HL-60/S4 treated with phorbol 12-myristate 13-acetate at 8.2 ng/mL for 4 days and 3 days (cell line): ENCODE results near the gene DCAF7.

ENCODE experiments used
- in situ Hi-C: fragments of 300-500 bp; cut with MboI; formaldehyde crosslinking; loops from 2 replicates; pipeline ENCODE4 v1.15.0; 2022; ENCODE audit warnings: low sequenced_read_pairs

DCAF7 gene

DNA sequence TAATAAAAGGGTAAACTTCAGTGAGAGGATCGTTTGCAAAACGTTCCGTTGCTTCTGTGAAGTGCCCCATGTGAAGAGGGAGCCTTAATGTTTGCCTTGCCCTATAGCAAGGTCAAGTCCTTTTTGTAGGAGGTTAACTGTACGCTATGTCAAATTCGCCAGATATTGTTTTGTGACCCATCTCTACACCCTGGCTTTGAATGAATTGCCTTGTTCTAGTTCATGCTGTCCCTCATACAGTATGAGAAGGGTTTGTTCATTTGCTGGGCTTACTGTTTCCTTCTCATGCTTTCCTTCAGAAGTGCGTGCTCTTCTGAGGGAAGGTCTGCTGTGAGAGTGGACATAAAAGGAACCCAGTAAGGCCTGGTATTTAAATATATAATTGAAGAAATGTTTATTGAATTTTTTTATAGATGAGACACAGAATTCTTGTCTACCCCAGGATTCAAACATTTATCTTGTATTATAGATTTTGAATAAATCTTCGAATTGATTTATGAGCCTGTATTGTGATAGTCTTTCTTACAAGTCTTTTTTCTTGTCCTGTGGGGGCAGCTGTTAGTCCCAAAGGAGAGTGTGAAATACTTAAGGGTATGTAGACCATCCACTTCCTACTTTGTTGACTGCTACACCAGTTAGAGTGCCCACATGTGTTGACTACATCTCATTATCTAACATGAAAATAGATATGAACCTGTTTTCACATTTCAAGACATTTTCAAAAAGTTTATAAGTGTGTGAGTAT, 73.7 kb downstream of the DCAF7 start:
- in situ Hi-C loops: no loop called here

DNA sequence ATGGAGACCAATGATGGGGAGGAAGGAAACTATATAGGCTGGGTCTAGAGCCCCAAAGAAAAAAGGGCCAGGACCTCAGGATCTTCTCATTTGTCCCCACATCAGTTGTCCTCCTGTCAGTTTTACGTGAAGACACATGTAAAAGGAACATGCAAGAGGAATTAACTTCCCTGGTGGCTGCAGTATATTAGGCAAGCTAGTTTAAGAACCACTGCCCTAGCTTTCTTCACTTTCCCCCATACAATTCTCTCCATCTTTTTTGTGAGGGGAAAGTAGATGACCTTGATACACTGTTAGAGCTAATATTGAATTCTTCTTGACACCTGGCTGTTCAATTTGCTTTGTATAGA, 74.2 kb downstream of the DCAF7 start:
- in situ Hi-C loops: no loop called here

DNA sequence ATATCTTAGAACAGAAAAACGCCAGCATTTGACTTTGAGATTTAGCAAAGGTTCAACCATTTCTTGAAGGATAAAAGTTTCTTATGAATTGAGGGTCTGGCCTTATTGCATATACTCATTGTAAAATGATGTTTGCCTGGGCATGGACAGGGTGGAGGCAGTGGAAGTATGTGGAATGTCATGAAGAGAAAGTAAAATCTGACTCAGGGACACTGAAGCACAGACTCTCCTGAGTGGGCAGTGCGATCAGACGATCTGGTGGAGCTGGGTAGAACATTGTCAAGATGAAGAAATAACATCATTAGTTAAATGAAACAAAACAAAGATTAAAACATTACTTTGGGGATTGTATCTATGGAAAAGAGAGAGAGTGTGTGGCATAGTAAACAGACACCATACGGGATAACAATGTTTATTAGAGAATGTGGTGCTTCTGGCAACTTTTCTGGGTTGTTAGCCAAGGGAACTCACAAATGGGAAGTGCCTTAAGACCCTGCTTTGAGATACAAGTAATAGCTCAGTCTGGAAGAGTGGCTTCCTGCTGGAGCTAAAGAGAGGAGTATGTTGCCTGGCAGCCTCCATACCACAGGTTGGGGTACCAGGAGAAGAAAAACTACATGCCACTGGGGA, 76.4 kb downstream of the DCAF7 start:
- in situ Hi-C loops: no loop called here

DNA sequence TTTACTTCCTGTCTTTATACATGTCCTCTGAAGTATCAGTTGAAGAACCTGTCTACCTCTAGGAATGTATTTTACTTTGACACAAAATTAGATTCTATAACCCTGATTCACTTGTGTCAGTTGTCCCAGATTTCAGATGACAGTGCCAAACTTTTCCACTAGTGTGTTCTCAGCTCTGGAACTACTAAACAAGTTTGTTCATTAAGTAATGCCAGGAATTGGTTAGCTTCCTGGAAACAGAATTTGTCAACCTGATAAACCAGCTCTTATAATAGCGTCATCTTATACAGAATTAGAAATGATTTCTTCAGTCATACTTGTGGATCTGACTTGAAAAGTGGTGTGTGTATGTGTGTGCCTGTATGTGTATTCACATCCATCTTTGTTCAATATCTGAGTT, 79.3 kb downstream of the DCAF7 start:
- in situ Hi-C loops: no loop called here

DNA sequence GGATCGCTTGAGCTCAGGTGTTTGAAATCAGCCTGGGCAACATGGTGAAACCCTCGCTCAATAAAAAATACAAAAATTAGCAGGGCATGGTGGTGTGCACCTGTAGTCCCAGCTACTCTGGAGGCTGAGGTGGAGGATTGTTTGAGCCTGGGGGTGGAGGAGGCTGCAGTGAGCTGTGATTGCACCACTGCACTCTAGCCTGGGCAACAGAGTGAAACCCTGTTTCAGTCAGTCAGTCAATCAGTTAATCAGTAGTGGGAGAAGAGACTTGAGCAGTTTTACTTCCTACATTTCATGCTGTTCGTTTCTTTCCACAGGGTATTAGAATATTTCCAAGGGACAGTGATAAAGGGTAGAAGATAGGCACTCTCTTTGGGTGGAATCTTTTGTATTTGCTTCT, 80.8 kb downstream of the DCAF7 start:
- in situ Hi-C loops: no loop called here

DNA sequence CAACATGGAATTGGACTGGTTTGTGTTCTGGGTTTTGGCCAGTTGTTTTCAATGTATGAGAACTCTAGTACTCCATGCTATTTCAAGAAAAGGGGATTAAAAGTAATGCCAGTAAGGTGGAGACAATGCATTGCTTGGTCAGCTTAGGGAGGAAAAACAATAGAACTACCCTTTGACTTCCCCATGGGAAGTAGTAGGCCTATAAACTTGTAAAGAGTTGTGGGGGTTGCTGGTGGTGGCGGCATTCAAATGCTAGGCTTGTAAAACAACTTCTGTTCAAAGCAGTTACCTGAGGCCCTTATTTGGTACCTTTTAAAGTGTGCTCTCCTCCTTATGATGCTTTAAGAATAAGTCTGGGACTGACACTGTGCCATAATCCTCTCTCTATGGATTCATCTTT, 81.3 kb downstream of the DCAF7 start:
- in situ Hi-C loops: no loop called here

DNA sequence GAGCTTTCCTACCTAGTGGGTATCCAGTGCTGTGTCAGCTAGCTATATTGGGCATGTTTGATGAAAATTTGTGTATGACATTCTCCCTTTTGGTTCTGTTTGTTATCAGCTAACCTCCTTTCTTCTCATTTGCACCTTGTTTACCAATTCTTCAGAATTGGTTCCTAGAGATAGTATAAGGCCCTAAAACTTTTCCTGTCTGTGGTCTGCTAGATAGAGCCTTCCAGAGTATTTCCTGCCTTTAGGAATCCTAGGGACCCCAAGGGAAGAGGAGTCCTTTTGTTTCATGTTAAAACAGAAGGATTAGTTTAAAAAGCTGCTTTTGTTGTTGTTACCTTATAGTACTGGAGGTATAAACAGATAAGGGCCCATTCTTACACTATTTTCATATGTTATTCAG, 83.5 kb downstream of the DCAF7 start:
- in situ Hi-C loops: no loop called here

DNA sequence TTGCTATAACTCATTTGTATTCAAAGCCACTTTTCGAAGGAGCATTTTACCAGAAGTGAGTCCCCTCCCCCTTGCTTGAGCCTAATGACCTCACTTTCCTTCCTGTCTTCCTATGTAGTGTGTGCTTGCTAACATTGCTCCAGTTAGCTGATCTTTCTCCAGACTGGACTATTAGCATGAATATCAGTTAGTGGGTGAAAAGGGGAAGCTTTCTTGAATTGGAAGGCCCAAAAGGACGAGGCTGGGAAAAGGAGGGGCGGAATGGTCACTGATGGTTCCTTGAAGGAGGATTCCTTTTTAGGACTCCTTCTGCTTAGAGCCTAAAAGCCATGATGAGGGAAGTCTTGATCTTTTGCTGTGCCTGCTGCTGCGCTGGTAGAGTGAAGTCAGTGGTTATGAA, 83.9 kb downstream of the DCAF7 start:
- in situ Hi-C loops: no loop called here

DNA sequence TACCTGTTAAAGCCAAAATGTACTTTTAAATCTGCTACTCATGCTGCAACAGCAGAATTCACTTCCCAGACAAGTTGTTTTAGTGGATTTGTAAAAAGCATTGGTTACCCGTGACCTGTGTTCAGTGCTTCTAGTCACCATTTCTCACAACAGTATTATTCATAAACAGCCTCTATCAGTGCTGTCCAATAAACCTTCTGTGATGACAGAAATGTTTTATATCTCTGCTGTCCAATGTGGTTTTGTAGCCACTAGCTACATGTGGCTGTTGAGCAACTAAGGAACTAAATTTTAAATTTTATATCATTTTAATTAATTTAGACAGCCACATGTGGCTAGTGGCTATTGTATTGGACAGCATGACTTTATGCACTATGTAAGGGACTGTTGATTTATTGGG, 84.5 kb downstream of the DCAF7 start:
- in situ Hi-C loops: no loop called here

DNA sequence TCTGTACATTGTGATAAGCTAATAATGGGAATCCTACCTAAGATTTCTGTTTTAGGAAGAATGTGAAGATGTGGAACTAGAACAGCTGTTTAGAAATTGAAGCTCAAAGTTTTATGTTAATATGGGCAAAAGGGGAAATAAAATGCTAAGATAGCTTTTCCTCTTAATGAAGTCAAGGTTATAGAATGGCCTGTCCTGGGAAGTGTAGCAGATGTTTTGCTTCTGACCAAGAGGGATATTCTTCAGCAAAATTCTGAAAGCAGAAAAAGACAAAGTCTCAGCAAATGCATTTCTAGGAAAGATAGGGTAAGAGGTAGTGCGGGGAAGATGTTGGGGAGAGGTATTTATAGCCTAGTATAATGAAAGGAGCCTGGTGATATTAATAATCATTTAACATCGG, 85.0 kb downstream of the DCAF7 start:
- in situ Hi-C loops: no loop called here

DNA sequence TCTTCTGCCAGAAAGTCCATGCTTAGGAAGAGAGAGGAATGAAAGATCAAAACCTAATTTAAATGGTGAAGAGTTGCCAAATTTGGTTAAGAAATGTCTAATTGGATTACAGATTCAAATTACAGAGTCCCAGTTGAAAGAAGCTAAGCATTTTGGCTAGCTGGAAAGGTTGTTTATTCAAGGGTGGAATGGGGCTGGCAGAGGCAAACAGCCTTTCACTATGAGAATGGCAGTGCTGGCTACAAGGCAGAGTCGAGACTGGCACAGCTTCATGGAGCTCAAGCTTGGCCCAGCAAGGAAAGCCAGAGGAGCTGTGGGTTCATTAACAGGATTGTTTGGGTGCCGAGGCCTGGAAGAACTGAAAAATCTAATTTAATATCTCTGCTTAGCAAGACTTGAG, 85.5 kb downstream of the DCAF7 start:
- in situ Hi-C loops: no loop called here

DNA sequence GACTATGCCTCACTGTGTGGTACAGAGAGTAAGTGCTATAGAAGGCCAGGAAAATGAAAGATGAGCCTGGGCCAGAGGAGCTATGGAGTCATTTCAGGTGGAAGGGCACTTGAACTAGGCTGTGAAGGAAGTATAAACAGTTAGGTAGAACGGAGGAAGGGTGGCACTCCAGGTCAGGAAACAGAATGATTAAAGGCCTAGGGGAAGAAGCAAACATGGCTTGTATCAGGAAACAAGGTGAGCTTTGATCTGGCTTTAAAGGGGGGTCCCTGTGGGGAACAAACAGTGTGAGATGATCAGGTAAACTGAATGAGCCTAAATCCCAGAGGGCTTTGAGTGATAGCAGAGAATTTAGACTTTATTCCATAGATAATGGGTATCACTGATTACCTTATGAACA, 88.8 kb downstream of the DCAF7 start:
- in situ Hi-C loops: no loop called here

DNA sequence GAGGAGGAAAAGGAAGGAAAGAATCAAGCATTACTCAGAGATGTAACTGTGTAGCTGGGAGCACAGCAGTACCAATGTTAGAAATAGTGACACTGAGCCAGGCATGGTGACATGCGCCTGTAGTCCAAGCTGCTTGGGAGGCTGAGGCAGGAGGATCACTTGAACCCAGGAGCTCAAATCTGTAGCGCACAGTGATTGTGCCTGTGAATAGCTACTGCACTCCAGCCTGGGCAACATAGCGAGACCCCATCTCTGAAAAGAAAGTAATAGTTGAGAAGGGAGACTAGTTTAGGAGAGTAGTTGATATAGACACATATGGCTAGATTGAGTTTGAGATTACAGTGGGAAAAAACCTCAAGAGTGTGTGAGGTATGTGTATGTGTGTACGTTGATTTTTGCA, 89.8 kb downstream of the DCAF7 start:
- in situ Hi-C loops: no loop called here

DNA sequence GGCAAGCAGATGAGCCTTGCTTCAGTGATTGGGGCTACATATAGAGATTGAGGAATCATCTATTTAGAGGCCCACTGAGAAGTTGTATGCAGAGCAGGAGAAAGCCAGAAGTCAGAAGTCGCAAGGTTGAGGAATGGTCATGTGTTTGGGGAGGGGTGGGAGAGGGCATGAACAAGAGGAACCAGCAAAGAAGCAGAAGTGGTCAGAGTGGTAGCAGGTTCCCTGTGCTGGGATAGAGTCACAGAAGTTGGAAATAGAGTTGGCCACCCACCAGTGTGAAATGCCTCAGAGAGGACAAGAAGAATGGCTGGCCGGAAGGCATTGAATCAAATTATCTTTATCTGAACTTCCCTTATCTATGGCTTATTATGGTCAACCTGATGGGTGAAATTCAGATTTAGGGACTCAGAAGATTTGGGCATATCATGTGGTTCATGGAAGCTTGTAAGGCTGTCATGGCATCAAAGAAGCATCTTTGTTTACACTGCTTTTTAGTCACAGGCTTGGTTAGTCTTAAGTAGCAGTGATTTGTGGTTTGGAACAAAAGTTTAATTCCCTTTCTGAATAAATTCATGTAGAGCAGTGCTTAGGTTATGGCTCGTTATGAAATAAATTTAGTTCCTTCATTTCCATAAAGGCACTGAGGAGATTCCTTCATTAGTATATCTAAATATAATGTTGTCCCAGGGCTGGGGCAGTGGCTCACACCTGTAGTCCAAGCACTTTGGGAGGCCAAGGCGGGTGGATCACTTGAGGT, 91.6 kb downstream of the DCAF7 start:
- in situ Hi-C loops: no loop called here
